GM18861 (cell line): ENCODE measurements around the gene OGFOD3.
"Not testable (repeated sequence)": the region's sequence is repeated elsewhere in the genome, so short reads cannot be mapped to it uniquely, and the experiment has no call there.

Experiments used
- ATAC-seq: cut with Tn5 transposase; IDR thresholded peaks from one replicate; pipeline ENCODE4 v1.9.1; 2021; ENCODE audit not compliant: unreplicated experiment

OGFOD3 gene, protein sequence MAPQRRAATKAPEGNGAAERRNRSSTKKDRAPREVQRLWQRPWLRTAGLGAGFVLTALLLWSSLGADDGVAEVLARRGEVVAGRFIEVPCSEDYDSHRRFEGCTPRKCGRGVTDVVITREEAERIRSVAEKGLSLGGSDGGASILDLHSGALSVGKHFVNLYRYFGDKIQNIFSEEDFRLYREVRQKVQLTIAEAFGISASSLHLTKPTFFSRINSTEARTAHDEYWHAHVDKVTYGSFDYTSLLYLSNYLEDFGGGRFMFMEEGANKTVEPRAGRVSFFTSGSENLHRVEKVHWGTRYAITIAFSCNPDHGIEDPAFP

DNA sequence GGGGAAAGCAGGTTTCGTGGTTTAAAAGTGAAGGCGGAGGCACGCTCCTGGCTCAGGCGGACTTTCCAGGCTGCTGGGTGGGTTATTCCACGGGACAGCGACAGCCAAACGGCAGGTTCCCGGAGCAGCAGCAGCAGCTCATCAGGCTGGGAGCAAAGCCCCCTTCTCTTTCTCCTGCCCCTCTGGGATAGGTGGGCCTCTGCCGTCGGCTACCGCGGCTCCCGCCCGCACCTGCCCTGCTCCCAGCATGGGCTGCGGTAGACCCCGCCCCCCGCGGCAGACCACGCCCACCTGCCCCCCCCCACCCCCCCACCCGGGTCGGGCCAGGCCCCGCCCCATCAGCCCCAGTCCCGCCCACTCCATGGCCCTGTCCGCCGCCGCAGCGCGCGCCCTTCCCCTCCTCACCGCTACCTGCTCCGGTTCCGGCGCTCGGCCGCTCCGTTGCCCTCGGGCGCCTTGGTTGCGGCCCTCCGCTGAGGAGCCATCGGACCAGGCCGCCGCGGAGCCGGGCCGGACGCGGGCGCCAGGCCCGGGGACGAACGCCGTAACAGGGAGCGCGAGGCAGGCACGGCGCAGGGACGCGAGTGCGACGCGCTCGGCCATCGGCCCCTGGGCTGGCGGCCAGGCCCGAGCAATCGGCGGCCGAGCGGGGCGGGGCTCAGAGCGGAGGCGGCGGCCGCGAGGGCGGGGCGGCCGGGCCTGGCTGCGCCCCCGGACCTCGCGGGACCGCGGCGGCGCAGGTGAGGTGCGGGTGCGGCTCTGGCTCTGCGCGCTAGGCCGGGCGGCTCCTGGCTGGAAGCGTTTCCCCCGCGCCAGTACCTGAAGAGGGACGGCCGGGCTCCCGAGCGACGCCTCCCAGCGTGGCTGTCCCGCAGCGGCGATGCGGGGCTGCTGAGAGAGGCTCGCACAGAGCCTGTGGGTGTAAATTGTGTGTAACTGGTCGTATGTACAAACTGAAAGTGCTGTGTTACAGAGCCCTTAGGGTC, at the start of gene OGFOD3, which contains the start of gene HEXD:
Gene OGFOD3 (minus strand): TSS at position 586 of the 986 bp plus-strand sequence. CDS start 101 bp downstream, at position 485.
Gene HEXD (plus strand): TSS at position 347 of the 986 bp plus-strand sequence. CDS start 1,453 bp downstream, outside the sequence.
- peak; percentile 85 for ATAC-seq

DNA sequence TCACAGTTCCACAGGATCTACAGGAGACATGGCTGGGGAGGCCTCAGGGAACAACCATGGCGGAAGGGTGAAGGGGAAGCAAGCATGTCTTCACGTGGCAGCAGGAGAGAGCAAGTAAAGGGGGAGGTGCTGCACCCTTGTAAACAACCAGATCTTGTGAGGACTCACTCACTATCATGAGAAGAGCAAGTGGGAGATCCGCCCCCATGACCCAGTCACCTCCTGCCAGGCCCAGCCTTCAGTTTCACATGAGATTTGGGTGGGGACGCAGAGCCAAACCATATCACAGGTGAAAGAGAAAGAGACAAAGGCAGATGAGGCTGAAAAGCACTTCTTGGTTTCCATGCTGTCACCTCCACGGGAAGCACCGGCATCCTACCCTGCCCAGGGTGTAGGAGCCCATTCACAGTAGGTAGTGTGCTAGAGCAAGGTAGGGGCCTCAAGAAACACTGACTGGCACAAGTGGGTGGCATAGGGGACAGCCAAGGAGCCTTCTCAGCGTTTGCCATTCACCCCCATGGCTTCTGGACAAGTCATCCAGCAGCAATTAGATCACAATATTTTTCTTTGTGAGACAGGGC, 46.7 kb upstream of the OGFOD3 start:
- ATAC-seq, result no peak

DNA sequence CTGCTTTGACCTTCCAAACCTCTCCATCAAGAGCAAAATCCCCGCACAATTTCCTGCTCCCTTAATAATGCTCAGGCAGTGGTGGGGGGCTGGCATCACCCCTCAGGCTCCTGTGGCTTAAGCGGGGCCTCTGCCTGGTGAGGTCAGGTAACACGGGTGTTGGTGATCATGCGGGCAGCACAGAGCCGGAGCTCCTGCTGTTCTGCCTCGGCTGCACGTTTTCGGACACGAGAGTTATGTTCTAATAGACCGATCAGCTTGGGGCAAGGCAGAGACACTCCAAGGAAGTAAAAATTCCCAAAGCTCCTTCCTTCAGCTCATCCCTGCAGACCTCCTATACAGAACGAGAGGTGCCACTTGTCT, 46.2 kb upstream of the OGFOD3 start:
- no peak for ATAC-seq

DNA sequence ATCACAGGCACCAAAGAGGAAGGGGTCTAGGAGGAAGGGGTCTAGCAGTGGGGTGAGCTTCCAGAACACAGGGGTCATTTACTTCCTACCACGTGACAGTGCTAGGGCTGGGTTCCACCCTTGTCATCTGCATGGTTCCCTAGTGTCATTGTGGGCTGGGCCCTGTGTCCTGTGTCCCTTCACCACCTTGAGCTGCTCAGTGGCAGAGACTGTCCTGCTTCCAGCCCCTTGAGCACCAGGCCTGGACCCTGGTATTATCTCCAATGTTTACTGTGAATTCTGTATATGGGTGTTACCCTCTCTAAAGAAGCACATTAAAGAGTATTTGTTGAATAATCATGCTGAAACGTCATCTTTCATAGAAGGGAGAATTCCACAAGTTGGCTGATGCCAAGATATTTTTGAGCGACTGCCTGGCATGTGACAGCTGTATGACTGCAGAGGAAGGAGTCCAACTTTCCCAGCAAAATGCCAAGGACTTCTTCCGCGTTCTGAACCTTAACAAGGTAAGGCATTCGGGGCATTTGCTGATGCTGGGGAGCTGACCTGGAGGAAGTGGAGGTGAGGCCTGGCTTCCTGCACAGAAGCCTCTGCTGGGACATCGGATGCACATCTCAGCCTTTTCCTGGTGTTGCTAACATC, 45.7 kb upstream of the OGFOD3 start:
- ATAC-seq, result no peak

DNA sequence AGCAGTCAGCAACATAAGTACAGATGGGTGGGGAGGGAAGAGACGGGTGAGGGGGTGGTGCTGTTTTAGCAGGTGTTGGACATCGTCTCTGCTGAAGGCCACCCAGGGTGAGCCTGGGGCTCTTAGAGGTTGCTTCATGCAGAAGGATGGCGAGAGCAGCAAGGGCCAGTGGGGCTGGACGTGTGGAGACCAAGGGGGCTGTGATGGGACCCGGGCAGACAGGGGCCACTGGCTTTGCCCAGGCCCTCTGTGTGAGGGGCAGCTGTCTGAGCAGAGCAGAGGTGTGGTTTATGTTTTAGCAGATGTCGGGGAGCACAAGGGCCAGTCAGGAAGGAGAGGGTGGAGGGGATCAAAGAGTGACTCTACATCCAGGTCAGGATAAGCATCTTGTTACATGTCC, 45.0 kb upstream of the OGFOD3 start:
- no peak for ATAC-seq

DNA sequence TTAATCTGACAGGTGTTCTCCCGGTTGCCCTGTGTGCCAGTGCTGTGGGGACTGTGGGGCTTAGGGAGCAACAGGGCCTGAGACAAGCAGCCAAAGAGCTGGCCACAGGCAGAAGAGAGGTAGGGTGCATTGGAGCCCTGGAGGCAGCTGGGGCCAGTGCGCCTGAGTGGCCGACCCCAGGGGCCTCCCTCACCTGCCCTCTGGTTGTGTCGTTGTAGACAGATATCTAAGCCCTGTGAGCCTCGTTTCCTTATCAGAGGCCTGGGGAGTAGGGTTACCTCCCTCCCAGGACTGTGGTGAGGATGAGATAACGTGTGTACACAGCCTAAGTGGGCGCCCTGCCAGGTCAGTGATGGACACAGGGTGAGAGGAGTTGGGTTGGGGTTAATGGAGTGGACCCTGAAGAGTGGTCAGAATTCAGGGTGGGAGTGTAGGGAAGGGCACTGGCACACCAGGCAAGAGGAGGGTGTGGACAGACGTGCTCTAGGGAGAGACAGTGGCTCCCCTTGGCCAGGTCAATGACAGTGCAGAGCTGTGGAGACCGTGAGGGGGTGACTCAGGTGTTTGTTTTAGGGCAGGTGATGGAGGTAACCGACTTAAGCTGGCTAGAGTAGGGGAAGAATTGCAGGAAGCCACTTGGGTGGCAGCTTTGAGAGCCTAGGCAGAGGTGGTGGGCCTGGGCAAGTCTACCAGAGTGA, 43.6 kb upstream of the OGFOD3 start:
- no peak for ATAC-seq

DNA sequence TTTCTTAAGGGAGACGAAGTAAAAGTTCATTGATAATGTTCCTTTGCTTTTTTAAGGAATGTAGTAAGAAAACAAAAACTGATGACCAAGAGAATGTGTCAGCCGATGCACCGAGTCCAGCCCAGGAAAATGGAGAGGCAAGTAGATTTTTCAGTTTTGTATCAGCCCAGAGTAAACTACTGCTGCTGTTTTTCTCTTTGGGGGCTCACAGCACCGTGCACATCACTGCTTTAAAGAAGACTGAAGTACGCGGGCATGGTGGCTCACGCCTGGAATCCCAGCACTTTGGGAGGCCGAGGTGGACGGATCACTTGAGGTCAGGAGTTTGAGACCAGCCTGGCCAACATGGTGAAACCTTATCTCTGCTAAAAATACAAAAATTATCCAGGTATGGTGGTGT, 41.5 kb upstream of the OGFOD3 start:
- ATAC-seq, result not testable (repeated sequence)

DNA sequence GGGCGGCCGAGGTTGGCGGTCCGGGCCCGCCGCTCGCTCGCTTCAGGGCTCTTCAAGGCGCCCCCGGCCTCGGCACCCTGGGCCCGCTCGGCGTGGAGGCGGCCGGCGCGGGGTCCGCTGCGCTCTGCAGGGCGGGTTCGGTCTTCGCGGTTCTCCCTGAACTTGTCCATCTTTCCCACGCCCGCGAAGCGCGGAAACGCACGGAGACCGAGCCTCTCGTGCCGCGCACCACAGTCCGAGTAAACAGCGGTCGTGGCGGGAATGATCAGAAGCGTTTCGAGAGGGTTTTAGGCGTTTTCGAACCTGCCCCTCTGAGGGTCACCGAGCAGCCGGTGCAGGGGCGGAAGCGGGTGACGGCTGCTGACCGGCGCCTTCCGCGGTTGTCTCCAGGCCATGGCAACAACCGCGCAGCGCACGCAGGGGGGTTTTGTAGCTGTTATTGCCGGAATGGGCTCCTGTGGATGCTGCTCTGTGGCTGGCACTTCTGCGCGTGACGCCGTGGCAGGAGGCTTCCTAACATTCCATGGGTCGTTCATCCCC, 40.6 kb upstream of the OGFOD3 start:
- peak; percentile 4 for ATAC-seq

DNA sequence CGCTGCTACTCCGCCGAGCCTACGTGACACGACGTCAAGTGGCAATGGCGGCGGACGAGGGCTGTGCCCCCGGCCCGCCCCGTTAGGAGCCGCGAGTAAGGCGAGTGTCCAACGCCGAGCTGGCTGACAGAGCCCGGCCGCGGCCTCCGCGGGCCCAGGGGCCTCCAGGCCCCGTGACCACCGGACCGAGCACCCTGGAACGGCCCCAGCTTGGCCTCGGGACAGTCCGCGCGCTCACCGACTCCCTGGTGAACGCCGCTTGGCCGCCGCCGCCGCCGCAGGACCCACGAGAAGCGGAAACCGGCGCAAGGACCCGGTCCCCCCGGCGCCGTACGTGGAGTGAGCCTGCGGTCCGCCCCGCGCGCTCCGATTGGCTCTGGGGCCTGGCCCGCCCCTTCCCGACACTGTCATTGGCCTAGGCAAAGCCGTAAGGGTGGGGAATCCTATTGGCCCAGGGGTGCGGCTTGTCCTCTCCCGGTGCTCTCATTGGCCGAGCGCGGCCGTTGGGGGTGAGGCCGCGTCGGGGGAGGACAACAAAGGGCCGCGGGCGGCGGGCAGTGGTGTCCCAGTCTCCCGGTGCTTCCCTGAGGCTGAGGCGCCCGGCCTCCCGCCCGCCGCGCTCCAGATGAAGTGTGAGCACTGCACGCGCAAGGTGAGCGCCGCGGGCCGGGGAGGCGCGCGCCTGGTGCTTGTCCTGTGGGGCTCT, 39.9 kb upstream of the OGFOD3 start, which contains the start of gene NARF:
Gene NARF (plus strand): TSS at position 563 of the 706 bp plus-strand sequence. CDS start 63 bp downstream, at position 626.
- ATAC-seq, result peak; percentile 81

DNA sequence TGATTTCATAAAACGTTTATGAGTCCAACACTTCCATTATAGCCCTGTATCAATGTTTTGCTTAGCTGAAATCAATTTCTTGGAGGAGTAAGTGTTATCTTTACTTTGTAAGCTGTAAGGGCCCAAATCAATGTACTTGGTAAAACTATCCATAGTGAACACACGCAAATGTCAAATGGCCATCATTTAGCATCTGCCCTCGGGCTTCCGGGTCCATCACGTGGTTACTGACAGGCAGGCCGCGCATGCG, 39.5 kb upstream of the OGFOD3 start:
- no peak for ATAC-seq

DNA sequence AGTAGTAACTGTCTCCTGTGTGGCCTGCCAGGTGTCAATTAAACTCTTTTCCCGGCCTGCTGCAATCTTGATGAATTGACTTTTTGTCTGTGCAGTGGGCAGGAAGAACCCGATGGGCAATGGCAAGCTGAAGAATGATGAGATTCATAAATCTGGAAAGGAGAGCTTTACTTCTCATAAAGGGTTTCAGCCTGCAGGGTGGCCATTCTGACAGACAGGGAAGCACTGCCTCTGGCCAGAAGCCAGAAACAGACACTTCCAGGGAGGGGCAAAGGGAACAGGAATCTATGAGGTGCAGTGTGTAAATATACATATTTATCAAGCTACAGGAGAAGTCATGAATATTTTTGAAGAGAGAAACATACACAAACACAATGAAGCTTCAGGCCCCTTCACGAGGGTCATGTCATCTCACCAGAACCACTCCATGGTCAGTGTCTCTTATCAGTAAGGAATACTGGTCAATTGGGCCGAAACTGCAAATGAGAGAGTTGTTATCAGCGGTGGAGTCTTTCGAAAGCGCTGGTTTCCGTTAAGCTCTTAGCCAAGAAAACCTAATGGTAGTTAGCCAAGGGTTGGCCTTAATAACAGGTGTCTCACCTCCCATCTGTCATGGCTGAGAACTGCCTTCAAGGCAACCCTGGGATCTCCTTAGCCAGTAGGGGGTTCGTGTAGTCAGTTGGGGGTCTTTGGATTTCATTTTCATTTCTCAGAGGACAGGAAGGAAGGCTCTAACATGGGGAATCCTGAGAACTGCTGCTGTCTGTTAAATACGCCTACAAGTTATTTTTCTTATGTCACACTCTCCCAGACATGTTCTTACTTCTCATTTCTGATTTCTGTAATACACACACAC, 38.9 kb upstream of the OGFOD3 start:
- ATAC-seq, result no peak

DNA sequence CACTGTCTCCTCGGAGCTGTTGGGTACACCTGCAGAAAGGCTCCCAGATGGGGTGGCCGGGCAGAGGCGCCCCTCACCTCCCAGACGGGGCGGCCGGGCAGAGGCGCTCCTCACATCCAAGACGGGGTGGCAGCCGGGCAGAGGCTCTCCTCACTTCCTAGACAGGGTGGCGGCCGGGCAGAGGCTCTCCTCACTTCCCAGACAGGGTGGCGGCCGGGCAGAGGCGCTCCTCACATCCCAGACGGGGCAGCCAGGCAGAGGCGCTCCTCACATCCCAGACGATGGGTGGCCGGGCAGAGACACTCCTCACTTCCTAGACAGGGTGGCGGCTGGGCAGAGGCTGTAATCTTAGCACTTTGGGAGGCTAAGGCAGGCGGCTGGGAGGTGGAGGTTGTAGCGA, 35.3 kb upstream of the OGFOD3 start:
- not testable (repeated sequence) for ATAC-seq

DNA sequence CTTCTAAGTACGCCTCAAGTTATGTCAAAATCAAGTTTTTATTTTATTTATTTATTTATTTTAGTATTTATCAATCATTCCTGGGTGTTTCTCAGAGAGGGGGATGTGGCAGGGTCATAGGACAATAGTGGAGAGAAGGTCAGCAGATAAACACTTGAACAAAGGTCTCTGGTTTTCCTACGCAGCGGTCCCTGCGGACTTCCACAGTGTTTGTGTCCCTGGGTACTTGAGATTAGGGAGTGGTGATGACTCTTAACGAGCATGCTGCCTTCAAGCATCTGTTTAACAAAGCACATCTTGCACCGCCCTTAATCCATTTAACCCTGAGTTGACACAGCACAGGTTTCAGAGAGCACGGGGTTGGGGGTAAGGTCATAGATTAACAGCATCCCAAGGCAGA, 34.8 kb upstream of the OGFOD3 start:
- ATAC-seq, result not testable (repeated sequence)

DNA sequence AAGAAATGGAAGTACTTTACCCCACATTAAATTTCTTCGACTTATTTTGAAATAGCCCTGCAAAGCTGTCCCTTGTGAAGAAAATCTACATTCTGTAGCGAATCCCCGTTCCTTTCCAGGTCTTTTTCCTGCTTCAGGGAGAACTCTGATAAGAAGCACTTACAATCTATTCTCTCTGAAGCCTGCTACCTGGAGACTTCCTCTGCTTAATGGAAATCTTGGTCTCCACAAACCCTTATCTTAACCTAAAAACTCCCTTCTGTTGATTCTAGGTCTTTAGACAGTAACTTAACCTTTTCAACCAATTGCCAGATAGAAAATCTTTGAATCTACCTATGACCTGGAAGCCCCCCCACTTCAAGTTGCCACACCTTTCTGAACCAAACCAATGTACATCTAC, 33.8 kb upstream of the OGFOD3 start:
- ATAC-seq, result no peak

DNA sequence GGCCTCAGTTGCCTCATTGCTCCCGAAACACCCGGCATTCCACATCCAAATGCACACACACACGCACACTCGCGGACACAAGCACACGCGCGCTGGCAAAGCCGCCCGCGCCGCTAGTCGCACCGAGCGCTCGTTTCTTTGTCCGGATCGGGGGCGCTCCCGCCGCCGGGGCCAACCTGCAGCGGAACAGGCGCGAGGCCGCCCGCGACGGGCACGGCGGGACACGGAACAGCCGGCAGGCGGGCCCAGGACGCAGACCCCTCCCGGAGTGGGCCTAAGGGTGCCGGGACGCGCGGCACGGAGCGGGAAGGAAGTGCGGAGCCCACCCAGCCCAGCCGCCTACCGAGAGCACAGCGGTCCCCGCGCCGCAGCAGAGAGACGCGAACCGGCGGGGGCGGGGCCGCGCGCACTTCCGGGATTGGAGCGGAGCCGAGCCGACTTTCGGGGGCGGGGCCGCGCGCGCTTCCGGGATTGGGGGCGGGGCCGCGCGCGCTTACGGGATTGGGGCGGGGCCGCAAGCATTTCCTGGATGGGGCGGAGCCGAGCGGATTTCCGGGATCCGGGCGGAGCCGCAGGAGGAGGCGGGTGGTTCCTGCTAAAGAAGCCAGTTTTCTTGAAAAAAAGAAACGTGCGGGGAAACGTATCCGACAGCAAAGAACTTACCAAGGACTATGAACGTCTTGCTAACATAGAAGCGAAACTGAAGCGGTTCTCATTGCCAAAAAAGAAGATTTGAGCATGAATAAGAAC, 32.1 kb upstream of the OGFOD3 start, which contains the start of gene CYBC1:
Gene CYBC1 (minus strand): TSS at position 396 of the 750 bp plus-strand sequence. CDS start 1,498 bp downstream, outside the sequence.
- peak; percentile 40 for ATAC-seq

DNA sequence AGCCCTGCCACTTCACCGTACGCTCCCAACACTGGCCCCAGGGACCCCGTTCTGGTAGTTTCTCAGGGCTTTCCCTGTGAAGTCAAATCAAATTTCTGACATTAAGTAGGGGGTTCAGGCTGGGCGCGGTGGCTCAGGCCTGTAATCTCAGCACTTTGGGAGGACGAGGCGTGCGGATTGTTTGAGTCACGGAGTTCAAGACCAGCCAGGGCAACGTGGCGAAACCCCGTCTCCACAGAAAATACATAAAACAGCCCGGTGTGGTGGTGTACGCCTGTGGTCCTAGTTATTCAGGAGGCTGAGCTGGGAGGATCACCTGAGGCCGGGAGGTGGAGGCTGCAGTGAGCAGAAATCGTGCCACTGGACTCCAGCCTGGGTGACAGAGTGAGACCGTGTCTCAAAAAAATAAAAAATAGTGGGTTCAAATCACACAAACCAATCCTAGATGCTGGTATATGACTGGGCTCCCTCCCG, 31.5 kb upstream of the OGFOD3 start:
- ATAC-seq, result no peak

DNA sequence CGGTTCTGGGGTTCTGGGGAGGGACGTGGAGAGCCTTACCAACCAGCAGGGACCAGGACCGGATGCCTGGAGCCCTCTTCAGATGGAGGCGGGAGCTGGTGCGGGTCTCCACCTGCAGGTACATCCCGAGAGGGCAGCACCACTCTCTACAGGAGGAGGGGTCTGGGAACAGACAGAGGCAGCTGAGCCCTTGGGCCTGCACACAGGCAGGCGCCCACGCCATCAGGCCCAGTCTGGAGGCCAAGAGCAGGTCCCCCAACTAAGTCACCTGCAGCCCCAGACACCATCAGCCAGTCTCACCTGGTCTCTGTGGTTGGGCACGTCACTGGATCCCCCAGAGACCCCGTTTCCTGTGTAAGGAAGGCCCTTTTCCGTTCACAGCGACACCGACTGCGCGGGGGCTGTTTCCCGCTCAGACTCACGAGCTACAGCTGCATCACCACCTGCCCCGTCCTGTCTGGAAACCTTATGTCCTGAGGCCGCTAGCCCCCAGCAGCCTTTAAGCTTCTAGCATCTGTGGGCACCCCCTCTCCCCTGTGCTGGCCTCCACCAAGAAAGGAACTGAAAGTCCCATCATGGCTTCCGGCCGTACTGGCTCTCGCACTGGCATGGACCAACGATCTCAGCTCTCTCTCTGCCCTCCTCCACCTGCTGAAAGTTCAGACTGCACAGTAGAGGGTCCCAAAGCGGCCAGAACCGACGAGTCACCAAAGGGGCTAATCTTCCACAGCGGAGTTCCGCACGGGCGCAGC, 30.9 kb upstream of the OGFOD3 start:
- peak; percentile 53 for ATAC-seq
